Measurements from ENCODE around the gene SPACA4. TPM values are rescaled to one million over a fixed set of nuclear protein-coding genes. Genes with fewer than 3 reads are reported as not detected.

SPACA4 gene
- total RNA-seq, 1 donor from 2014 or later, result under 0.01 TPM

- FAIRE-seq (no peak), DNase-seq (ENCODE audit: low read depth) (no peak)
- Histone ChIP-seq H3K27me3 (ENCODE audit: control insufficient read depth, insufficient read depth, low read length) (no peaks in the 10 kb centered on the region), H3K36me3 (ENCODE audit: control insufficient read depth, insufficient read depth, low read length) (no peaks in the 10 kb centered on the region), H3K4me3 (ENCODE audit: low read depth, low read length) (no peak overlapping the region)
- TF ChIP-seq, protein P1, sequence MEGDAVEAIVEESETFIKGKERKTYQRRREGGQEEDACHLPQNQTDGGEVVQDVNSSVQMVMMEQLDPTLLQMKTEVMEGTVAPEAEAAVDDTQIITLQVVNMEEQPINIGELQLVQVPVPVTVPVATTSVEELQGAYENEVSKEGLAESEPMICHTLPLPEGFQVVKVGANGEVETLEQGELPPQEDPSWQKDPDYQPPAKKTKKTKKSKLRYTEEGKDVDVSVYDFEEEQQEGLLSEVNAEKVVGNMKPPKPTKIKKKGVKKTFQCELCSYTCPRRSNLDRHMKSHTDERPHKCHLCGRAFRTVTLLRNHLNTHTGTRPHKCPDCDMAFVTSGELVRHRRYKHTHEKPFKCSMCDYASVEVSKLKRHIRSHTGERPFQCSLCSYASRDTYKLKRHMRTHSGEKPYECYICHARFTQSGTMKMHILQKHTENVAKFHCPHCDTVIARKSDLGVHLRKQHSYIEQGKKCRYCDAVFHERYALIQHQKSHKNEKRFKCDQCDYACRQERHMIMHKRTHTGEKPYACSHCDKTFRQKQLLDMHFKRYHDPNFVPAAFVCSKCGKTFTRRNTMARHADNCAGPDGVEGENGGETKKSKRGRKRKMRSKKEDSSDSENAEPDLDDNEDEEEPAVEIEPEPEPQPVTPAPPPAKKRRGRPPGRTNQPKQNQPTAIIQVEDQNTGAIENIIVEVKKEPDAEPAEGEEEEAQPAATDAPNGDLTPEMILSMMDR (IDR thresholded peaks at IDR 0.05; ENCODE audit: insufficient read depth, low read length, severe bottlenecking), result no peak
Observed at GRCh38 chr19:48591021-48591420, 15.5 kb upstream of the SPACA4 start.

GRCh38 chr19:48595171-48595570 lies 11.4 kb upstream of the SPACA4 start:
- Histone ChIP-seq H3K4me3 (ENCODE audit: low read depth, low read length) (no peak overlapping the region), H3K27me3 (ENCODE audit: control insufficient read depth, insufficient read depth, low read length) (no peaks in the 10 kb centered on the region), H3K36me3 (ENCODE audit: control insufficient read depth, insufficient read depth, low read length) (no peaks in the 10 kb centered on the region)
- TF ChIP-seq, protein P1 (IDR thresholded peaks at IDR 0.05; ENCODE audit: insufficient read depth, low read length, severe bottlenecking), result no peak
- no peak for FAIRE-seq
- no peak for DNase-seq (ENCODE audit: low read depth)

DNA sequence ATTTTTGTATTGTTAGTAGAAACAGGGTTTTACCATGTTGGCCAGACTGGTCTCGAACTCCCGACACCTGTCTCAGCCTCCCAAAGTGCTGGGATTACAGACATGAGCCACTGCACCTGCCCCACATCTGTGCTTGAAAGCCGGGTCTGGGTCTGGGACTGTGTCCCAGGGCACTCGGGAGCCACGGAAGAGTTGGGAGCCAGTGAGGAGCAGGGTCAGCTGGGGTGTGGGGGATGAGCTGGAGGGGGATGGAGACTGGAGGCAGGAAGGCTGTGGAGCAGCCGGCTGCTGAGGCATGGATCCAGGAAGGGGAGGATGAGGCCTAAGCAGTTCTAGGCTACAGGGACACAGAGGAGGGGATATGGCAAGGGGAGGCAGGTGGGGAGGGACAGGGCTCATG lies 10.7 kb upstream of the SPACA4 start:
- H3K36me3 ChIP-seq (ENCODE audit: control insufficient read depth, insufficient read depth, low read length), result no peaks in the 10 kb centered on the region
- no peak overlapping the region for H3K4me3 ChIP-seq (ENCODE audit: low read depth, low read length)
- DNase-seq (ENCODE audit: low read depth), result no peak
- TF ChIP-seq, protein P1 (IDR thresholded peaks at IDR 0.05; ENCODE audit: insufficient read depth, low read length, severe bottlenecking), result no peak
- no peak for FAIRE-seq
- no peaks in the 10 kb centered on the region for H3K27me3 ChIP-seq (ENCODE audit: control insufficient read depth, insufficient read depth, low read length)

GRCh38 chr19:48596237-48596636 lies 10.3 kb upstream of the SPACA4 start:
- no peak for DNase-seq (ENCODE audit: low read depth)
- no peak for FAIRE-seq
- Histone ChIP-seq H3K36me3 (ENCODE audit: control insufficient read depth, insufficient read depth, low read length) (no peaks in the 10 kb centered on the region), H3K27me3 (ENCODE audit: control insufficient read depth, insufficient read depth, low read length) (no peaks in the 10 kb centered on the region), H3K4me3 (ENCODE audit: low read depth, low read length) (no peak overlapping the region)
- TF ChIP-seq, protein P1 (IDR thresholded peaks at IDR 0.05; ENCODE audit: insufficient read depth, low read length, severe bottlenecking), result no peak

- DNase-seq (ENCODE audit: low read depth) (no peak), FAIRE-seq (no peak)
- TF ChIP-seq, protein P1 (IDR thresholded peaks at IDR 0.05; ENCODE audit: insufficient read depth, low read length, severe bottlenecking), result no peak
- Histone ChIP-seq H3K4me3 (ENCODE audit: low read depth, low read length) (no peak overlapping the region), H3K27me3 (ENCODE audit: control insufficient read depth, insufficient read depth, low read length) (no peaks in the 10 kb centered on the region), H3K36me3 (ENCODE audit: control insufficient read depth, insufficient read depth, low read length) (no peaks in the 10 kb centered on the region)
Observed at GRCh38 chr19:48596679-48597465, 9.7 kb upstream of the SPACA4 start.

Measured in bronchial epithelial cell (primary cell).